Nucleus accumbens (tissue), 56 donors: ENCODE data around the gene TLE4.
"Not testable (repeated sequence)": the region's sequence is repeated elsewhere in the genome, so short reads cannot be mapped to it uniquely, and the experiment has no call there.

Source experiments
- DNase-seq, 56 donors: peaks; one replicate each; lab custom pipeline; 2025; lab: John Stamatoyannopoulos, UW

The TLE4 gene

GRCh38 chr9:79630521-79631403 lies 59.0 kb downstream of the TLE4 start:
- no peak for DNase-seq

GRCh38 chr9:79632060-79632459 lies 60.3 kb downstream of the TLE4 start:
- no peak for DNase-seq

GRCh38 chr9:79632705-79633104 lies 60.9 kb downstream of the TLE4 start:
- no peak for DNase-seq

DNA sequence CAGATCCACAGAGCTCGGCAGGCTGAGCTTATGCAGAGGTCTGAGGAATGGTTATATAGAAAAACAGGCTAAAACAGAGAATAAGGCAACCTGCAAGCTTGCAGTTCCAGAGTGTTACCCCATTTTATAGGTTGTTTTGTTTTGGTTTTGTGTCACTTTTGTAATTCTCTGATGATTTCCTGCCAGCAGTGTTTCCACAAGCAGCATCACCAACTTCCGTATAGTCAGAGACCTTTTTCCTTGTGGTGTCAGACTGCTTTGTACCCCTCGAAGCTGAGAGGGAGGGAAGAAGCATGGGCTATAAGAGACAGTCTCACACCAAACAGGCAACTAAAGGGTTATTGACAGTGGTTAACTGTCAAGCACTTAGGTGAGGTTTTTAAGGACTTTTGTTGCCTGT lies 61.8 kb downstream of the TLE4 start:
- DNase-seq: no peak

GRCh38 chr9:79637177-79637925 lies 65.6 kb downstream of the TLE4 start:
- DNase-seq: no peak

DNA sequence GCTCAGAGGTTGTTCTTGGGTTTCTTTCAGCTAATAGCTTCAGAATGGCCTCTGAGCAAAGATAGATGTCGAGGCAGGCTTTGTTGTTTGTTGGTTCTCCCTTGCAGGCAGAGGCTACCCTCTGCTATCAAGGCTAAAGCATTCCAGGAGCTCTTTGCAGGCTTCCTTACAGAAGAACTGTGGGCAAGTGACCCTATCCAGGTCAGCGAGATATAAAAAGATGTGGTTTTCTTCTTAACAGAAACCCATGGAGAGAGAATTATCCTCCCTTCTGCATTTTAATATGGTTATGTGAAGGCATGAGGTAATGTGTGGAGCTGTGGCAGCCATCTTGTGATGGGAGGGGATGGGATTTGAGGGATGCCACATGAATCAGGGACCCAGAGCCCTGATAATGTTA lies 67.0 kb downstream of the TLE4 start:
- DNase-seq: no peak

- no peak for DNase-seq
Measured at GRCh38 chr9:79639354-79639753, 67.6 kb downstream of the TLE4 start.

DNA sequence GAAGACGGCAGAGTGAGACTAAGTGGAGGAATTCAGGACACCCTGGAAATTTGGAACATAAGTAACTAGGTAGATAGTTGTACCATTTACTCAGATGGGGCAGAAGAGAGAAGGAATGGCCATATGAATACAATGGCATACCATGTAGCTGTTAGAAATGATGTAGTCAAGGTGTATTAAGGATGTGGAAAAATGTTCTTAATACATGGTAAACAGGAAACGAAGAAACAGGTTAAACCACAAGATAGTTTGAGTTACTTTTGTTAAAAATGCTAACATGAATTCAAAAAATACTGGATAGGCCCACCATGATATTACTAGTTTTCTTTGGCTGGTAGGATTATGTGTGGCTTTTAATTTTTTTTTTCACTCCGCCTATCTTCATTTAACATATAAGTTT lies 68.3 kb downstream of the TLE4 start:
- DNase-seq: not testable (repeated sequence)

DNA sequence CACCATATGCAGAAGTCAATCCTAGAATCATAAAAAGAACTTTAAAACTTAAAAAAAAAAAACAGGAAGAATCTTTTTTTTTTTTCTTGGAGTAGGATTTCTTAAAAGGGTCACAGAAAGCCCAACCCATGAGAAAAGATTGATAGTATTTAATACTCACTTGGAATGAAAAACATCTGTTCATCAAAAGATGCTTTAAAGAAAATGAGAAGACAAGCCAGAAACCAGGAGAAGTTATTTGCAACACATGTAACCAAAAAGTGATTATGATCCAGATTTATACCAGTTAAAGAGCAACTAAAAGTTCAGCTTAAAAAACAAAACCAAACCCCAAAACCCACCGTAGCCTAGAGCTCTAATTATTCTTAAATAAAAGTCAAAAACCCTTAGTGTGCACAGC lies 69.3 kb downstream of the TLE4 start:
- DNase-seq: no peak

GRCh38 chr9:79642671-79643070 lies 70.9 kb downstream of the TLE4 start:
- DNase-seq: no peak

- DNase-seq: no peak
Measured at GRCh38 chr9:79644048-79644447, 72.3 kb downstream of the TLE4 start.

- DNase-seq: no peak
Measured at GRCh38 chr9:79644601-79645000, 72.8 kb downstream of the TLE4 start.

- DNase-seq: no peak
Measured at GRCh38 chr9:79645110-79645509, 73.3 kb downstream of the TLE4 start.

- no peak for DNase-seq
Measured at GRCh38 chr9:79646096-79646495, 74.3 kb downstream of the TLE4 start.

GRCh38 chr9:79651251-79651795 lies 79.6 kb downstream of the TLE4 start:
- peak in 2 of 56 donors; percentile 8 to 15 for DNase-seq

DNA sequence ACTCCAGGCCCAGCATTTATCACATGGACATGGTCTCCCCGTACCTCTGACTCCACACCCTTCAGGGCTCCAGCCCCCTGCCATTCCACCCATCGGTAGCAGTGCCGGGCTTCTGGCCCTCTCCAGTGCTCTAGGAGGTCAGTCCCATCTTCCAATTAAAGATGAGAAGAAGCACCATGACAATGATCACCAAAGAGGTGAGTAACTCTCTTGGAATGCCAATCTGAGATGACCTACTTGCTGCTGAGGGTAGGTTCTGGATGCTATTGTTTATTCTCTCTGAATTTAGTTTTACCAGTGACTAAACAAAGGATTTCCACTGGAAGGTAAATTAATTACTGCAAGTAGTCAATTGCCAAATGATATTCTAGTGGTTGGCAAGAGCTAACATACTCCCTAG lies 80.8 kb downstream of the TLE4 start:
- DNase-seq: no peak

- DNase-seq: not testable (repeated sequence)
Measured at GRCh38 chr9:79654591-79655382, 83.0 kb downstream of the TLE4 start.

DNA sequence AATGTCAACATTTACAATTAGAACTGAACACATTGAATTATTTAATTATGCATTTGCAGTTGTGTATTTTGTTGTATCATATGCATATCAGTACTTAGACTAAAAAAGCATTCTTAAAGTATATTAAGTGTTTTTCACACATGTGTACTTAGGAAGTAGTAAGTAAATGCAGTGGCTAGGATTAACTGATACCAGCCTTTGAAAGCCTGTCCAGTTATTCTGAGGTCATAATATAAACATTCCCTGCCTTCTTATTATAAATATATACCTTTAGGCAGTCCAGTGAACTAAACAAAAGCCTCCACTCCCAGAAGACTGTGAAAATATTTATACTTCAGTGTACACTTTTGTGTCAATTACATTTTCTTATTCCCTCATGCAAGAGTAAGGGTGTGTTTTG lies 83.8 kb downstream of the TLE4 start:
- DNase-seq: no peak

GRCh38 chr9:79656169-79656568 lies 84.4 kb downstream of the TLE4 start:
- no peak for DNase-seq

DNA sequence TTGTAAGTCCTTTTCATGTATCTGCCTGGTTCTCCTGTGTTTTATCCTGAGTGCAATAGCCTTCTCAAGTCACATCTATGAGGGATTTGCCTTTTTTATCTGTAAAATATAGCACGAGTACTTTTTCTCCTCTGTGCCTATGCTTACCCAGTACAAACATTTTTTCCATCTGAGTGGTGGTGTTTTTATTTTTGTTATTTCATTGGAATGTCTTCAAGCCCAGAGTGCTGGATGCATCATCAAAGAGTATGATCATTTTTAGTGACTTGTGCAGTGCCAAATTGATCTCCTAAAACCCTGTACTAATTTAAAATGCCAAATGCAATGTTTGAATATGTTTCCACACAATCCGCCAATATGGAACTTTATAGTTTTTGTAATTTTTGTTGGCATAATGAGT lies 86.1 kb downstream of the TLE4 start:
- no peak for DNase-seq

GRCh38 chr9:79658926-79659325 lies 87.2 kb downstream of the TLE4 start:
- no peak for DNase-seq
